Spleen (tissue), 11 donors: ENCODE results near the gene DYTN. TPM values are rescaled to one million over a fixed set of nuclear protein-coding genes. Genes with fewer than 3 reads are reported as not detected.

ENCODE experiments used
- DNase-seq: peaks from one replicate; pipeline ENCODE4 v3.0.0-alpha.2; 2020
- H3K27ac ChIP-seq, 8 donors: fragments of 200-600 bp; sonication (generic) in 7 of 8; 1 replicate in 4 of 8; 2 replicates in 4 of 8; pipeline versions ENCODE4 v1.5.0 to v1.8.0; 2016 to 2021; ENCODE audit warnings: inconsistent platforms in 4 of 8, mild to moderate bottlenecking in 4 of 8, moderate library complexity in 1 of 8
- H3K27me3 ChIP-seq, 7 donors: fragments of 200-600 bp; sonication (generic) in 6 of 7; replicated peaks in 1 of 7; 1 replicate in 4 of 7; 2 replicates in 3 of 7; pipeline versions ENCODE4 v1.5.0 to v1.8.0; 2016 to 2021; ENCODE audit warnings: inconsistent platforms in 3 of 7, mild to moderate bottlenecking in 1 of 7
- H3K36me3 ChIP-seq, 6 donors: fragments of 200-600 bp; sonication (generic) in 5 of 6; 1 replicate in 4 of 6; 2 replicates in 2 of 6; pipeline versions ENCODE4 v1.5.0 to v1.8.0; 2016 to 2021; ENCODE audit warnings: inconsistent platforms in 2 of 6
- H3K4me1 ChIP-seq, 6 donors: fragments of 200-600 bp; sonication (generic) in 5 of 6; 1 replicate in 3 of 6; 2 replicates in 3 of 6; pipeline versions ENCODE4 v1.5.0 to v1.8.0; 2016 to 2021; ENCODE audit warnings: inconsistent platforms in 3 of 6
- H3K4me3 ChIP-seq, 8 donors: fragments of 200-600 bp; sonication (generic) in 7 of 8; 1 replicate in 4 of 8; 2 replicates in 4 of 8; pipeline versions ENCODE4 v1.5.0 to v1.8.0; 2016 to 2021; ENCODE audit warnings: inconsistent platforms in 4 of 8, mild to moderate bottlenecking in 4 of 8, moderate library complexity in 2 of 8
- H3K9me3 ChIP-seq, 8 donors: fragments of 200-600 bp; sonication (generic) in 7 of 8; 1 replicate in 4 of 8; 2 replicates in 4 of 8; pipeline versions ENCODE4 v1.5.0 to v1.8.0; 2016 to 2021; ENCODE audit warnings: inconsistent platforms in 4 of 8
- CTCF ChIP-seq, 11 experiments: fragments of 200-600 bp in 7 of 11; fragments of 450-650 bp in 4 of 11; sonication (generic) in 4 of 11; IDR thresholded peaks in 8 of 11; conservative IDR thresholded peaks in 3 of 11; 1 replicate in 7 of 11; 2 replicates in 4 of 11; pipeline versions ENCODE4 v1.4.0 to v1.8.0; 2016 to 2021; ENCODE audit warnings: antibody characterized with exemption in 11 of 11, inconsistent platforms in 4 of 11, mild to moderate bottlenecking in 1 of 11
- POLR2A ChIP-seq, 3 donors: fragments of 450-650 bp; IDR thresholded peaks; one replicate each; pipeline ENCODE4 v1.5.1; 2017; ENCODE audit warnings: antibody characterized with exemption in 3 of 3, mild to moderate bottlenecking in 1 of 3
- POLR2AphosphoS5 ChIP-seq, 3 donors: sonication (generic); formaldehyde crosslinking; IDR thresholded peaks; one replicate each; pipeline ENCODE4 v1.5.1; 2017; ENCODE audit warnings: antibody characterized with exemption in 3 of 3
- WGBS, 5 donors: extraction: QIAGEN DNeasy Blood & Tissue Kit in 3 of 5; methylation state at CpG; one replicate each; pipeline versions ENCODE4 v1.1.5 to v1.1.7; 2013 to 2018; 5-methylcytosine and 5-hydroxymethylcytosine counted together
- intact Hi-C: fragments of 100-400 bp; cut with DNase I; formaldehyde crosslinking; loops from one replicate; pipeline ENCODE4 v1.15.0; 2023; ENCODE audit warnings: low total_unique reads
- polyA plus RNA-seq, 3 donors: library from polyadenylated mRNA; stranded (reverse); fragments of 200-250 nt; gene quantifications; one replicate each; pipeline ENCODE4 v1.2.1, GENCODE V29; 2013
- total RNA-seq, 7 donors: library from RNA; depleted of rRNA in 3 of 7; stranded (reverse); fragments of >200 nt in 3 of 7; fragmentation: NEBNext Ultra II Directional in 4 of 7; extraction: Animal tissue kit (Norgen Biotek cat#: 25700) in 4 of 7; gene quantifications; one replicate each; pipeline versions ENCODE4 v1.1.0 to v1.2.1, GENCODE V29; 2016 to 2021
- donor health status: healthy with polysubstance abuse.
- donor health status: DM: no; HTN: no; CAD: no; lungs with moderate emphysema.
- donor health status: DM: no; HTN: no; CAD: no.
- donor health status: Bipolar disorder and iron deficiency.
- donor health status: healthy.
- donor health status: DM: no; HTN: no; CAD: no.
- donor health status: DM: yes; HTN: yes; CAD: no.

DYTN gene
- total and polyA plus RNA-seq, 10 donors: 0.29 TPM; not detected in 9

GRCh38 chr2:206736935-206737334 lies 18.7 kb upstream of the DYTN start:
- intact Hi-C loops: no loop called here
- Histone ChIP-seq H3K4me3 (no peak overlapping the region), H3K27ac (no peak overlapping the region), H3K27me3 (peaks cover 0 to 4% (median 0%) of the 10 kb centered on the region in 7 donors), H3K9me3 (no peaks in the 10 kb centered on the region), H3K36me3 (no peaks in the 10 kb centered on the region), H3K4me1 (no peaks in the 10 kb centered on the region)
- 80 to 91% (median 83%) methylated on average over 5 of the region's 5 CpGs for WGBS, 5 donors
- no peak for TF ChIP-seq POLR2A (IDR thresholded peaks at IDR 0.05)
- TF ChIP-seq POLR2AphosphoS5 (IDR thresholded peaks at IDR 0.05): no peak
- no peak for TF ChIP-seq CTCF (IDR thresholded peaks at IDR 0.05 in 8 of 11, conservative IDR thresholded peaks at IDR 0.05 in 3 of 11)
- no peak for DNase-seq

- TF ChIP-seq POLR2A (IDR thresholded peaks at IDR 0.05) (no peak), POLR2AphosphoS5 (IDR thresholded peaks at IDR 0.05) (no peak), CTCF (IDR thresholded peaks at IDR 0.05 in 8 of 11, conservative IDR thresholded peaks at IDR 0.05 in 3 of 11) (no peak)
- DNase-seq: no peak
- peaks cover 0 to 7% (median 0%) of the 10 kb centered on the region in 7 donors for H3K27me3 ChIP-seq
- no peaks in the 10 kb centered on the region for H3K9me3 ChIP-seq
- 72 to 82% (median 80%) methylated on average over 2 of the region's 2 CpGs for WGBS, 5 donors
- H3K36me3 ChIP-seq: no peaks in the 10 kb centered on the region
- intact Hi-C loops: no loop called here
- H3K4me1 ChIP-seq: no peaks in the 10 kb centered on the region
- H3K27ac ChIP-seq: no peak overlapping the region
- H3K4me3 ChIP-seq: no peak overlapping the region
Observed at GRCh38 chr2:206733341-206733740, 15.1 kb upstream of the DYTN start.

GRCh38 chr2:206728277-206729199 lies 10.3 kb upstream of the DYTN start:
- no peaks in the 10 kb centered on the region for H3K36me3 ChIP-seq
- H3K27ac ChIP-seq: no peak overlapping the region
- no peaks in the 10 kb centered on the region for H3K4me1 ChIP-seq
- 78 to 90% (median 83%) methylated on average over 7 of the region's 7 CpGs for WGBS, 5 donors
- TF ChIP-seq POLR2AphosphoS5 (IDR thresholded peaks at IDR 0.05): no peak
- no peak for TF ChIP-seq CTCF (IDR thresholded peaks at IDR 0.05 in 8 of 11, conservative IDR thresholded peaks at IDR 0.05 in 3 of 11)
- TF ChIP-seq POLR2A (IDR thresholded peaks at IDR 0.05): no peak
- H3K27me3 ChIP-seq: peaks cover 0 to 12% (median 0%) of the 10 kb centered on the region in 7 donors
- no peaks in the 10 kb centered on the region for H3K9me3 ChIP-seq
- intact Hi-C loops: no loop called here
- H3K4me3 ChIP-seq: no peak overlapping the region
- no peak for DNase-seq

DNA sequence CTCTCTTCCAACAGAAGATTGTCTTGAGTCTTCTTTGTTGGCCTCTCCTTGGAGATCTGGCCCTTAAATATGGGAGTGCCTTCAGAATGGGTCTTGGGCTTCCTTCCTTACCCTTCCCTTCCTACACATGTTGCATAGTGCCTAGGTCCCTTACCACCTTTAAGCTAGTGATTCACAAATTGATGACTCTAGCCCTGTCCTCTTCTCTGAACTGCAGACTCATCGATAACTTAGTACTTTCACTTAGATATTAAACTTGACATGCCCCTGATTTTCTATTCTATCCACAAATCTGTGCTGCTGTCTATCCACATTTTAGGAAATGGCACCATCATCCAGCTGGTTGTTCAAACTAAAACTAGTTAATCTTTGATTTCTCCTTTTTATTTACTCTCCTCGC lies 9.1 kb upstream of the DYTN start:
- Histone ChIP-seq H3K36me3 (no peaks in the 10 kb centered on the region), H3K27ac (no peak overlapping the region), H3K4me3 (no peak overlapping the region), H3K27me3 (peaks cover 0 to 12% (median 0%) of the 10 kb centered on the region in 7 donors), H3K9me3 (no peaks in the 10 kb centered on the region), H3K4me1 (no peaks in the 10 kb centered on the region)
- intact Hi-C loops: no loop called here
- 86 to 97% (median 95%) methylated on average over 2 of the region's 2 CpGs for WGBS, 5 donors
- TF ChIP-seq CTCF (IDR thresholded peaks at IDR 0.05 in 8 of 11, conservative IDR thresholded peaks at IDR 0.05 in 3 of 11): no peak
- no peak for TF ChIP-seq POLR2AphosphoS5 (IDR thresholded peaks at IDR 0.05)
- TF ChIP-seq POLR2A (IDR thresholded peaks at IDR 0.05): no peak
- no peak for DNase-seq
